ENCODE measurements around the gene RP9.

DNA sequence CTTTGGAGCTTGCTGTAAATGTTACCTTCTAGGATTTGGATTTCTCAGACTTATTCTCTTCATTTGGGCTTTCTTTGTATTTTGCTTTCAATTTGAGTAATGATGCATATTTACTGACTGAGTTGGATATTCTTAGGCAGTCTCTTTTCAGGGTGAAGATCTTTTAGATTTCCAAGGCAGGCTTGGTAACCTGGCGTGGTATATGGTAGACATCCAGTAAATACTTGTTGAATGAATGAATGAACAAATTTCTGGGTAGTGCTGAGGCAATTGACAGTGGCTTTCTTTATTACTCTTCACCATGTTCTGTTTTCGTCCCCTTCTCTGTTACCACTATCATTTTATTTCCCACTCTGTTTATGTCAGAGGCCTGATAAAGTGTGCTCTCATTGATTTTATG lies 47.2 kb upstream of the RP9 start:
- TF ChIP-seq CTCF (IDR thresholded peaks at IDR 0.05) (no peak), POLR2A (IDR thresholded peaks at IDR 0.05) (no peak)

All from heart left ventricle (tissue), 13 donors.